ENCODE results near the gene SEMA6D.

The SEMA6D gene

GRCh38 chr15:47792231-47792630 is 74.9 kb downstream of the SEMA6D start:
- no peak for DNase-seq

- no peak for DNase-seq
These were observed 77.1 kb downstream of the SEMA6D start for GRCh38 chr15:47794252-47794914.

- no peak for DNase-seq
These were observed 78.6 kb downstream of the SEMA6D start for GRCh38 chr15:47795864-47796263.

DNA sequence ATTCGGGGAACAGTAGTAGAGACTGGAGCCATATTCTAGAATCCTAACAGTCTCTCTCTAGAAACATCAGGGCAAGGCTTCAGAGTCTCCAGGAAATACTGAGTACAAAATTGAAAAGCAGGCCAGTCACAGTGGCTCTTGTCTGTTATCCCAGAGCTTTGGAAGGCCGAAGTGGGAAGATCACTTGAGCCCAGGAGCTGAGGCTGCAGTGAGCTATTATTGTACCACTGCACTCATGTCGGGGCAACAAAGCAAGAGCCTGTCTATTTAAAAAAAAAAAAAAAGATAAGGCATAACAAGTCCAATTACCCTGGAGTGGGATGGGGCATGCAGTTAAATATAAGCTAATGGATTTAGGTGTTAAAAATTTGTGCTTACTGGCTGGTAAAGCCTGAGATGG is 79.0 kb downstream of the SEMA6D start:
- no peak for DNase-seq

- no peak for DNase-seq
These were observed 79.5 kb downstream of the SEMA6D start for GRCh38 chr15:47796830-47797229.

GRCh38 chr15:47801522-47801921 is 84.2 kb downstream of the SEMA6D start:
- no peak for DNase-seq

DNA sequence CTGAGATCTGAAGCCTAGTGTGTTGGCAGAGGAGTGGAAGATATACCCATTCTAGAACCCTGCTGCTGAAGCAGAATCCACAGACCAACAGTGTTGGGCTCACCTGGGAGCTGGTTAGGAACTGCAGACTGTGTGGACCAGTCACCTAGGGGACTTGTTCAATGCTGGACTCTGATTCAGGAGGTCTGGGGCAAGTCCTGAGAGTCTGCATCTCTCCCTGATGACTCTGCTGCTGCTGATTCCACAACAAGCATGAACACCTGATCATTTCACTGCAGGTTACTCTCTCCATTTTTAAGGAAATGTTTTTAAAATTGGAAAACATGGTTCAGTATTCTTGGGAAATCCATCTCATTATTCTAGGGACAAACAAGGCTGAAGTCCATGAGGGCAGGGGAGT is 84.9 kb downstream of the SEMA6D start:
- no peak for DNase-seq

- DNase-seq, result no peak
These were observed 86.5 kb downstream of the SEMA6D start for GRCh38 chr15:47803767-47804166.

GRCh38 chr15:47804733-47805132 is 87.4 kb downstream of the SEMA6D start:
- no peak for DNase-seq

DNA sequence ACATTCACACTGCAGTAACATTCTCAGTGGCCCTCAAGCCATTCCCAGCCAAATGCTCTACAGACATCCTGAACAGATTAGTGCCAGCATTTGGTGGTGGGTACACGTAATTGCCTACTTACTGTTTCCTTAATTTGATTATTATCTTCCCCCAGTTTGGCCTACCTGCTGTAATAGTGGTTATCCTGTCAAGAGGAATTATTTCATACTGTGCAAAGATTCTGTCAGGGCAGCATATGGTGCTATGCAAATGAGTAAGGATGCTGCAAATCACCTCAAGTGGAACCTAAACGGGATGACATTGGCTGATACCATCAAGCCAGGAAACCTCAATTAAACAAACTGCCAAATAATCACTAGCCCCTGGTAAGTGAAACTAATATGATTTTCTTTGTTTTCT is 88.7 kb downstream of the SEMA6D start:
- DNase-seq, result no peak

- no peak for DNase-seq
These were observed 93.9 kb downstream of the SEMA6D start for GRCh38 chr15:47811172-47811571.

DNA sequence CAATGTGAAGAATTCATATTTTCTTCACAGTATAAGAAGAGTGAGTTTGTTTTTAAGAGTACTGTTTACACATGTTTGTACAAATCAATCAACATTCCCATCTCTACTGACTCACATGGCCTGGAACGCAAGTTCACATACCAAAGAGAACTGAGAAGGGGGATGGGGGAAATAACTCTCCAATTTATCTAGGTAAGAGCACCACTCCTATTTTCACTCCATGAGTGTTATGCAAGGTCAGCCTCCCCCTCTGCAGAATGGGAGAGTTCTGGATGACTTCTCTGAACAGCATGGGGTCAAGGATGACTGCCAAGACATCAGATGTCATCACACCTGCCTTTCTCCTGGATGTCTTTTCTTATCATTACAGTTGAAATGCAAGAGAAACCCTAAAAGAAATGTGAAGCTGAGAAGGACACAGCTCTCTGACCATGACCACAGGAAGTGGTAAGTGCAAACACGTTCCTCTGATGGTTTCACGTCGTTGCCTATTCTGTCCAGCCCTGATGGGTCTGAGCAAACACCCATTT is 95.2 kb downstream of the SEMA6D start:
- DNase-seq, result no peak

- no peak for DNase-seq
These were observed 96.6 kb downstream of the SEMA6D start for GRCh38 chr15:47813748-47814384.

- no peak for DNase-seq
These were observed 97.3 kb downstream of the SEMA6D start for GRCh38 chr15:47814620-47815019.

DNA sequence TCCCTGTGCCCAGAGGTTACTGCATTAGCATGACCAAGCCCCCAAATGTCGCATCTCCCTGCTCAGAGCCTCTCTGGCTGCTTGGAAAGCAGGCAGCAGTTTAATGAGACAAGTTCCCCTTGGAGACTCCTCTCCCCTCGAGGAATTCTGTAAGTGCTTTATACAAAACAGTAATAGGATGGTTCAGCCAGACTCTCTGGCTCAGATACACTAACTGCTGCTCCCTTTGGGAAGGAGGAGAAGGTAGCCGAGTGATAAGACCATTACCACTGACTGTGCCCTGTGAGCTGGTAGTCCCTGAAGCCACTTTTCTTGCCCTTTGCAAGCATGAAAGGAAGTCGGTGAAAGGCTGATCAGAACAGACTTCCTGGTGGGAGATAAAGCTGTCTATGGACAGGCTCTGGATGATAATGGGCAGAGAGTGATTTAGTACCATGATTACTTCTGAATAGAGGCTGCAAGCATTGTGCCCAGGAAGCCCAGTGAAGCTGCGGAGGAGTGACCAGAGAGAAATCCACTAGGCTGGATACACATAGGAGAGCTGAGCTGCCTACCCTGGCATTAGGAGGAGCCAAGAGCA is 100.8 kb downstream of the SEMA6D start:
- DNase-seq, result no peak

GRCh38 chr15:47819158-47819557 is 101.9 kb downstream of the SEMA6D start:
- DNase-seq, result no peak

- DNase-seq, result no peak
These were observed 102.9 kb downstream of the SEMA6D start for GRCh38 chr15:47820057-47820746.

GRCh38 chr15:47820747-47821319 is 103.5 kb downstream of the SEMA6D start:
- DNase-seq, result no peak

- DNase-seq, result no peak
These were observed 104.7 kb downstream of the SEMA6D start for GRCh38 chr15:47822048-47822447.

All from inflammatory macrophage treated with lipopolysaccharide for 4 hours (primary cell).